GM19193 (cell line): ENCODE data around the gene HOXC13.

Experiments used
- POLR2A ChIP-seq: IDR thresholded peaks from 4 replicates; pipeline ENCODE4 v1.6.1; 2011; ENCODE audit not compliant: insufficient read depth, insufficient read length; ENCODE audit errors: extremely low read depth

The HOXC13 gene

DNA sequence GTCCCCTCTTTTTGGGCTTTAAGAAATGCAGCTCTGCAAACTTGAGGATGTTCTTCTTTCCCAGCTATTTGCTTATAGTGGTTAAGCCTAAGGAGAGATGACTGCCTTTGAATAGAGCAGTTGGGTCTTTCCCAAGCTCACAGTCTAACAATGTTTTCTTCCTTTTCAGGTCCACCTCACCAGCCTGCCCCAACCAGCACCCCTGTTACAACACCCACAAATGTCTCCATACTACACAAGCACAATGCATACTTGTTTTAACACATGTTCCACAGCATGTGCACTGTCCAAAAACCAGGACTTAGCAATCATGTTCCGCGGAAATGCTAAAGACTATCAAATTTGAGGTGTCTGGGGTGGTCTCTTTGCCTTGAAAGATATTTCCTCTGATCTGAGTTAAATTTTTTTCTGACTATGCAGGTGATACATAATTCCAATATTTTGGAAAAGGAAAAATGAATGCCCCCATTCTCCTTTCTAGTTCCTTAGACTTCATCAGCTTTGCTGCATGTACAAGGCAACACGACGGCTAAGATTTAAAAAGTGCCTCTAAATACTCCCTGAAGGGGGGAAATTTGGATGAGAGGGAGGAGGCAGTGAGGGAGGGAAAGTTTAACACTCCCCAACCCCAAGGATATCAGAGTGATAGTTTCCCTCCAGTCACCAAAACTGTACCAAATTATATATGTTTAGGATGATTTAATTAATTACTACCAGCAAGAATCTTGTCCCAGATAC lies 6.6 kb upstream of the HOXC13 start:
- no peak for TF ChIP-seq POLR2A

DNA sequence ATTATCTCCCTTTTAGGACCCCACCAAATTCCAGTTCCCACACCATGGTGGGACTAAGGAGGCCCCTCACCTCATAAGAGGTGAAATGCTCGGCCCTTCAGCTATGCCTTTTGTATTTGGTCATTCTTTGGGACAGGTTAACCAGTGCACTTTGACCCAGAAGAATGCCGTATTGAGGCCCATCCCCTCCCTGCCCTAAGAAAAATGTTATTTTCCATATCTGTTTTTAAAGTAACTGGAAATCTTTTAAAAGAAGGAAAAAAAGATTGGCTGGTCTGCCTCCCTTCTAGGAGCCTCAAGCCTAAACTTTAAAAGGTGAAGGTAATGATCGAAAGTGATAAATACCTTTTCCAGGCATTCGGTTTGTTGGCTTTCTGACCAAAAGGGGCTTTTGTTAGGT lies 5.7 kb upstream of the HOXC13 start:
- TF ChIP-seq POLR2A: no peak

DNA sequence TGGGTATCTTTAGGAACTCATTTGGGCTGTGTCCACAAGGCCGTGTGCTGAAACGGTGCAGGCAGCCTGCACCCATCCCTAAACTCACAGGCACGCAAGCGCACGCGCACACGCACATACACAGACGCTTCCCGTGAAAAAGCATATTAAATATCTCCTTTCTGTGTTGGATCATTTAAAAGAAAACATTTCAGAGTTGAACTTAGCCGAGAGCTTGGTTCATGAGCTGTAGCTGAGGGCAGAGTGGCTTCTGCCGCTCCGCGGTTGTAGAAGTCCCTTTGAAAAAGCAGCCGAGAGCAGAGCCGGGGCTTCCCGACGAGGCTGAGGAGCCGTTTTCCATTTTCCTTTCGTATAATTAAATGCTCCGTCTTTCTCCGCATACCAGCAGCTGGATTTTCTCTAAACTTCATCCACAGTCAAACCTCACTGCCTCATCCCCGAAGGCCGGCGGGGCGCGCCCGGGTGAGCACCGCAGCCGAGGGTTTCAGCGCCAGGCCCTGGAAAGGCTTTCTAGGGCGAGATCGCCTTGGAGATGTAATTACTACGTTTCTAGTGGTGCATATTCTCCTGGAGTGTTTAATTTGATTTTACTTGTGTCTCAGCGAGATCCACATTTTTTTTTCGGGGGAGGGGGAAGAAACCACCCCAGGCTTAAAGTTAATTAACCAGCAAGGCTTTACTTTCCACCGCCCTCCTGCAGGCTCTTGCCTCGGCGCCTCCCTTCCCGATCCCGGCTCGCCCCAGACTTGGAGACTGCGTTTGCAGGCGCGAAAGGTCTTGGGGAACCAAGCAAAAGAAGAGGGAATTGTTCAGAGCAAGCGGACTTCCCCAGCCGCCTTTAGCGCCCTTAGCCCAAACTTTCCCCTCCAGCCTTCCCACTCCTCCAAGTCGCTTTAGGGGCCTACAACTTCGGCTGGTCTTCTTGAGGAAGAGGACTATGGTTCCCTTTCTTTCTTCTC lies 3.0 kb upstream of the HOXC13 start:
- no peak for TF ChIP-seq POLR2A

DNA sequence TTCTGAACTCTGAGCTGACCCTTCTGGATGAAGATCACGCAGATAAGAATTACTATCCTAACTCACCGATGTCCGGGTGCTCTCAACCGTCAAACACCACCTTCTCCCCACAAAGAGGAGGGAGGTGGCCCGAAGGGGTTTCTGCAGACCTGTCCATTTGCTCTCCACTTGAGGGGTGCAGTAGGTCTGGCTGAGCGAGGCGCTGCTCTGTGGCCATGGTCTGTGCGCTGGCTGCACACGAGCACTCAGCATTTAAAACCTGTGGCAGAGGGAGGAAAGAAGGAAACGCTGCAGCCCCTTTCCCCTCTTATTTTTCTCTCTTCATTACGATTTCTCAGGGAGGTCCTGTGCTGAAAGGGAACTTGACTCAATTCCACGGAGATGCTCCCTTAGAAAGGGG lies 1.5 kb upstream of the HOXC13 start:
- no peak for TF ChIP-seq POLR2A

DNA sequence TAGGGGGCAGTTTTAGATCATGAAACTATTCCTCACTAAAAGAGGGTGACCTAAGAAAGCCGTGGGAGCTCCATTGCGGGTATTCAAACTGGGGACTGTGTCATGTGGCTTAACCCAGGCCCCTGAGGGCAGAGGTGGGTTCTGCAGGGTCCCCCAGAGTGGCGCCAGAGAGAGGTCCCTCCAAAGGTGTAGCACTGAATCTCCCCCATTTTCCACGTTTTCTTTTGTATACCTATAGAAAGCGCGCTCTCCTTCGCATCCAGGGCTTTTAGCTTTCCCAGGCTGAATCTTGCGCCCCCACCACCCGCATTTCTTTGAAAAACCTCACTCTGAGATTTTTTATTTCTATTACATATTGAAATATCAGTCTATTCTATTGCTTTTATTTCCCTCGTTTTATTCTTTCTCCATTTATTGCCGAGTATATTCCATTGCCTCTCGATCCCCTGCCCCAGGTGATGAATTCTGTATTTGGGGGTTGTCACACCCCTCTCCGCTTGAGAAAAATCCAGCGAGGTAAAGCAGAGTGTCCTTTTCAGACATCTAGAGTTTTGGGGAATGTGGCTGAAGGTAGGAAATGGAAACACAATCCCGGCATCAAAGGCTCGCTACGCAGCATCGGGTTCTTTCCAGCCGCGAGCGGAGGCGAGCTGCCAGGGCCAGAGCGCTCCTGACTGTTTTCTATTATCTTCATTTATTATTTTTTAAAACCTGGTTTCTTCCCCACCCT lies 870 bp upstream of the HOXC13 start:
- TF ChIP-seq POLR2A: no peak

DNA sequence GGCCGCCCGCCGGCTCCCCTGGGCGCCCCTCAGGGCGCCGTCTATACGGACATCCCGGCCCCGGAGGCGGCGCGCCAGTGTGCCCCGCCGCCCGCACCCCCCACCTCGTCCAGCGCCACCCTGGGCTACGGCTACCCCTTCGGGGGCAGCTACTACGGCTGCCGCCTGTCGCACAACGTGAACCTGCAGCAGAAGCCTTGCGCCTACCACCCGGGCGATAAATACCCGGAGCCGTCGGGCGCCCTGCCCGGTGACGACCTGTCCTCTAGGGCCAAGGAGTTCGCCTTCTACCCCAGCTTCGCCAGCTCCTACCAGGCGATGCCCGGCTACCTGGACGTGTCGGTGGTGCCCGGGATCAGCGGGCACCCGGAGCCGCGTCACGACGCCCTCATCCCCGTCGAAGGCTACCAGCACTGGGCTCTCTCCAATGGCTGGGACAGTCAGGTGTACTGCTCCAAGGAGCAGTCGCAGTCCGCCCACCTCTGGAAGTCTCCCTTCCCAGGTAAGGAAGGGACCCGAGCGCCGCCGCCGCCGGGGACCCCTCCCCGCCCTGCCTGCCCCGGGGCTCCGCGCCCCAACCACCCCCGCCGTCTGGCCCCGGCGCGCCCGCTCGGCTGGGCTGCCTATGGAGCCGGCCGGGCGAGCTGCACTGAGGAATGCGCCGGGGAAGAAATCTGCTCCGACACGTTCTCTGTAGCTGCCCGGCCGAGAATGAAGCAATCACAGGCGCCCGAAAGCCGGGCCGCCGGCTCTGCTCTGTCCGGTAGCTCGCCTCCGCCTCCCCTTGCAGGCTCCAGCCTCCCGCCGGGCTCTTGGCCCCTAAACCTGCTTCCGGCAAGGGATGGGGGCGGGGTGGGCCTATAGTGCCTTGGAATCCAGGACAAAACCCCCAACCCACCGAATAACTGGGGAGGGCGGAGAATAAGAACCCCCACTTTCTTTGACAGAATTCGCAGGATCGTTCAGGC lies 794 bp downstream of the HOXC13 start:
- TF ChIP-seq POLR2A: no peak

DNA sequence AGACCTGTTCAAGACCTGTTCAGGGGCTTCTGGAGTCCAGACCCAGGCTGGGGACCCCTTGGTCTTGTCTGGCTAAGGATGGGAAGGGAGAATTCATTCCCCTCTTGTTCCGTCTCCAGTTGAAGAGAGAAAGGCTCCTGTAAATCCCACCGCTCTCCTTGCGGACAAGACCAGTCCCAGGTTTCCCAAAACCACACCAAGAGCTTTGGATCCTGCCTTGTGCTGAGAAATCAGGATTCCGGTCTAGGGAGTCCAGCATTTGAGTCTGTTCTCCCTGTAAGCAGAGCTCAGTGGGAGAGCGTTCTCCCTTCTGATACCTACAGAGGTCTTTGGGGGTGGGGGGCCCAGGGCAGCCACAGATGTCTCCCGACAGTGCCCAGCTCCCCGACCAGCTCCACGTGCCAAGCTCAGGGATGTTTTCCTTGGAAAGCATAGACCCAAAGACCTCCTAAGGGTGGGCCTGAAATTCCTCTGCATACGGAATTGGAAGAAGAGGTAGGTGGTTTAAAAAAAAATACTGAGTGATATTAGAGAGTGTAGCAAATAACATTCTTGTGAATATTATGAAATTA lies 1.9 kb downstream of the HOXC13 start:
- TF ChIP-seq POLR2A: no peak

DNA sequence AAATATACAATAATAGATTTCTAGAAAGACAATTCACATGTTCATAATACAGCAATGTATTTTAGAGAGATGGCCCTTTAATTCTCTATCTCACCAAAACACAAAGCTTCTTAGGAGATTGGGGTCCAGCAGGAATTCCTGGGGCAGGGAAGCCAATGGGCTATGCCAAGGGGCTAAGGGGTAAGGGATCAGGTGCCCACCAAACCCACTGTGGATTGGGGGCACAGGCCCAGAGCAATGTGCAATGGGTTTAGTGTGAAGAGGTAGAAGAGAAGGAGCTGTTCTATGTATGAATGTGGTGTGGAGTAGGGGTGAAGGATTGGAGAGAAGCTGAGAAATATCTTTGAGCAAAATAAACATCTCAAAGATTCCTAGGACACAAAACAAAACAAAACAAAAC lies 2.6 kb downstream of the HOXC13 start:
- TF ChIP-seq POLR2A: no peak

DNA sequence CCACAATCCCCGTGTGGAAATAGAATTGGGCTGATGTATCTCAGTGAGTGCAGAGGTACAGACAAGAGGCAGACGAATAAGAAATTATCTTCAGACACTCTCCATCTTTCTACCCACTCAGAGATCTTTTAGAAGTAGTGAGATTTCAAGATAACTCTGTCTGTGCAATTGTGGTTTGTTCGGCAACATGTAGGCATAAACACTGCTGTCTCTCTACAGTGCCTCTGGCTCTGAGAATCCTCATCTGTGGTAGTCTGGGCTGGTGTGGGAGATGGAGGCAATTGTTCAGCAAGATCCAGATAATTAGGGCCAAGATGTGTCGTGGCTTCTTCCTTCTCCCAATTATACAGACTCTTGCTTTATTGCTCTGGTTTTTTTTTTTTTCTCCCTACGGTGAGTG lies 3.1 kb downstream of the HOXC13 start:
- no peak for TF ChIP-seq POLR2A

DNA sequence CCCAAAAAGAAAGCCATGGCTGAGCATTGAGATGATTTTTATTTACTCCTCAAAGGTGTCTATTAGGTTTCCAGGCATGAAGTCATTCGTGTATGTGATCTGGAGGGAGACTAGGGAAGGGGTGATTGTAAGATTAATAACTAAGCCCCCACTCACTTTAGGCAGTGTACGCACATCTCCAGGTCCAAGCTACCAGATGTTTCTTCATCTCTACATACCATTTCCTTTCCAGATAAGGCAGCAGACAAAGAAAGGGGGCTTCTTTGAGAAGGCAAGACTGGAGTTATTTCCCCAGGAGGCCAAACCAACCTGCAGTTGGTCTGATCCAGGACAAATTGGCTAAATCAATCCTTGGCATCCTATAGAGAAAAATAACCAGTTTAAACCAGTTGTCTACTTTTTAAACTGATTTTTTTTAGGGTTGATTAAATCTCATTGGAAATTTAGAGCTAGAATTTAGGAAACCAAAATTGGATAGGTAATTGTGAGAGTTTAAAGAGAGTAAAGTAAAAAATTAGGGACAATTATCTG lies 3.9 kb downstream of the HOXC13 start:
- TF ChIP-seq POLR2A: no peak

DNA sequence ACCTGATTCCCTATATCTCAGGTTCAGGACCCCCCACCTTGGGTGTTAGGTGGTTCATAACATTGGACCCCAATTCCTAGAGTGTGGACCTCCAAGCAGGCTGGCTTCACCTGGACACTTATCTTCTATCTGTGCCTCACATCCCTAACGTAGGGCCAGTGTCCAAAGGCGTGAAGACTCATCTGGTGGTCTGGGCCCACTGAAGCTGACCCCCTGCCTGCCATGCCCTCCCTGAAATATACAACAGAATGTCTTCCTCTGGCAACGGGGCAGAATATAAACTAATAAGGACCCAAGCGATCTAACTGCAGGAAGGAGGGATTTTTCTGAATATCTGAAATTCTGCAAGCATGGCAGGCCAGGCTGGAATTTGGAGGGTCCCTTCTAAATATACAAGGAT lies 5.6 kb downstream of the HOXC13 start:
- no peak for TF ChIP-seq POLR2A

DNA sequence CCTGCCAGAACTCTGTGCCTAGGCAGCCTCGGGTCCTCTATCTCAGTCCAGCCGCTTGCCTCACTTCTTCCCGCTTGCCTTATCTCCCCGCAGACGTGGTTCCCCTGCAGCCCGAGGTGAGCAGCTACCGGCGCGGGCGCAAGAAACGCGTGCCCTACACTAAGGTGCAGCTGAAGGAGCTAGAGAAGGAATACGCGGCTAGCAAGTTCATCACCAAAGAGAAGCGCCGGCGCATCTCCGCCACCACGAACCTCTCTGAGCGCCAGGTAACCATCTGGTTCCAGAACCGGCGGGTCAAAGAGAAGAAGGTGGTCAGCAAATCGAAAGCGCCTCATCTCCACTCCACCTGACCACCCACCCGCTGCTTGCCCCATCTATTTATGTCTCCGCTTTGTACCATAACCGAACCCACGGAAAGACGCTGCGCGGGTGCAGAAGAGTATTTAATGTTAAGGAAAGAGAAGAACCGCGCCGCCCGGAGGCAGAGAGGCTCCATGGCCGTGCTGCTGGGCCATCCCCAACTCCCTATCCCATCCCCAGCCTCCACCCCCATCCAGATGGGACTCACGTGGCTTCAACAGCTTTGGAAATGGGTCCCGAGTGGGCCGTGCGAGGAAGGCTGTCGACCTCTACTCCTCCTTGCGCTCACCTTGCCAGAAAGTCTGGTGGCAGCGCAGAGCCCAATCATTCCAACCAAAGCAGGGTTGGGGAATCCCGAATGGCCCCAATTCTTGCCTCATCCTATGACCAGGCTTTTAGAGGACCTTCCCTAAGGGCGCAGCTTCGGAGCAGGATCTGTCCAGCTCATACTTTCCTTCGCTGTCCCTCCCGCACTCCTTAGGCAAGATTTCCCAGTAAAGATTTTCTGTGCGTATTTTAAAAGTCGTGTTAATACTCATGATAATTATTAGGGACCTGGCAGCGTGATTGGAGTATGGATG lies 6.5 kb downstream of the HOXC13 start:
- TF ChIP-seq POLR2A: no peak

DNA sequence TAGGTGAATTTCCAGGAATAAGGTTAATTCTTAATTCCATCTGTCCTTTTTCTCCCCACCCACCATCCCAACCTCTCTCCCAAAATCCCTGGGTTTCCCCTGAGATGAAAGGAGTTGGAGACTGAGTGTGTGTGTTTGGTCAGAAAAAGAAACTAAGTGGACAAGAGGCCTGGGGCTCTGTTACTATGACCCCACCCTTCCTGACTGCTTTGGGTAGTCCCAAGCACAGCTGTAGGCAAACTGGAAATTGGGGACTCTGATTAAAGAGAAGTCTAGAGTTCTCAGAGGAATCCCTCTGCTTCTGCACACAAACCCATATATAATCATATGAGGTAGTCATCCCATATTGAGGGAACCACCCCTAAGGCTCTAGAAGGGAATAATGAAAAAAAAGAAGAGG lies 9.1 kb downstream of the HOXC13 start:
- TF ChIP-seq POLR2A: no peak
